H1 (cell line): ENCODE data around the gene RFX2. TPM values are rescaled to one million over a fixed set of nuclear protein-coding genes. Genes with fewer than 3 reads are reported as not detected.

ENCODE experiments used
- CTCF ChIA-PET: fragments of 300-600 bp; sonication (Branson Sonifier 250); formaldehyde crosslinking; loops from one replicate; lab custom pipeline; 2021; ENCODE audit not compliant: partially characterized antibody; lab: Charles Lee
- POLR2A ChIA-PET: fragments of 300-600 bp; sonication (Branson Sonifier 250); formaldehyde crosslinking; loops from one replicate; lab custom pipeline; 2021; ENCODE audit warnings: inconsistent platforms; ENCODE audit not compliant: partially characterized antibody; lab: Charles Lee
- DNase-seq, 2 experiments: peaks; one replicate each; pipeline versions ENCODE4 v3.0.0 to v3.0.0-alpha.2; 2010 to 2022; ENCODE audit warnings: low spot score in 2 of 2, low read depth in 1 of 2, mixed read lengths in 1 of 2
- FAIRE-seq: peaks from 2 replicates; lab custom pipeline; 2011; peaks lifted over from hg19 to GRCh38; lab: Jason Lieb, UNC
- H2AFZ ChIP-seq: 2 replicates; pipeline ENCODE4 v1.8.1; 2012; ENCODE audit warnings: low read length, inconsistent platforms
- H2AK5ac ChIP-seq: 2 replicates; pipeline ENCODE4 v1.6.1; 2013; ENCODE audit warnings: low read depth, low read length
- H2BK120ac ChIP-seq: replicated peaks from 2 replicates; pipeline ENCODE3; 2013; ENCODE audit warnings: low read depth, low read length, inconsistent platforms
- H2BK12ac ChIP-seq: 2 replicates; pipeline ENCODE4 v1.6.1; 2013; ENCODE audit warnings: low read depth, low read length
- H2BK15ac ChIP-seq: 2 replicates; pipeline ENCODE4 v1.6.1; 2013; ENCODE audit warnings: low read length
- H2BK20ac ChIP-seq: 2 replicates; pipeline ENCODE4 v1.6.1; 2013; ENCODE audit warnings: low read length
- H2BK5ac ChIP-seq: 2 replicates; pipeline ENCODE4 v1.6.1; 2013; ENCODE audit warnings: low read depth, low read length
- H3K14ac ChIP-seq: 2 replicates; pipeline ENCODE4 v1.6.1; 2013; ENCODE audit warnings: inconsistent platforms; ENCODE audit not compliant: insufficient read length
- H3K18ac ChIP-seq: 2 replicates; pipeline ENCODE4 v1.6.1; 2013; ENCODE audit warnings: low read length; ENCODE audit errors: extremely low read depth
- H3K23ac ChIP-seq: 2 replicates; pipeline ENCODE4 v1.6.1; 2013; ENCODE audit warnings: inconsistent platforms; ENCODE audit not compliant: insufficient read length
- H3K23me2 ChIP-seq: 2 replicates; pipeline ENCODE4 v1.6.1; 2013; ENCODE audit warnings: low read depth, low read length
- H3K27ac ChIP-seq: 2 replicates; pipeline ENCODE4 v1.6.1; 2011; ENCODE audit warnings: low read depth, low read length, inconsistent platforms
- H3K27me3 ChIP-seq, 4 experiments: replicated peaks in 1 of 4; 1 replicate in 1 of 4; 2 replicates in 3 of 4; pipeline versions ENCODE4 v1.6.1 to v1.8.1; 2011 to 2013; ENCODE audit warnings: low read length in 3 of 4, mild to moderate bottlenecking in 3 of 4, inconsistent platforms in 2 of 4, mixed read lengths in 2 of 4, moderate library complexity in 1 of 4; ENCODE audit not compliant: control insufficient read depth in 3 of 4, insufficient read depth in 3 of 4; ENCODE audit errors: extremely low read depth in 1 of 4
- H3K36me3 ChIP-seq, 4 experiments: 2 replicates each; pipeline versions ENCODE4 v1.6.1 to v1.8.1; 2011 to 2013; ENCODE audit warnings: mild to moderate bottlenecking in 4 of 4, low read length in 3 of 4, moderate library complexity in 2 of 4, control low read depth in 1 of 4, inconsistent platforms in 1 of 4; ENCODE audit not compliant: insufficient read depth in 4 of 4, control insufficient read depth in 2 of 4
- H3K4ac ChIP-seq: replicated peaks from 2 replicates; pipeline ENCODE3; 2013; ENCODE audit warnings: low read length, low read depth, mixed read lengths, inconsistent platforms; ENCODE audit not compliant: insufficient read length
- H3K4me1 ChIP-seq, 4 experiments: replicated peaks in 1 of 4; 1 replicate in 1 of 4; 2 replicates in 3 of 4; pipeline versions ENCODE4 v1.6.1 to v1.8.1; 2011 to 2013; ENCODE audit warnings: low read length in 3 of 4, inconsistent platforms in 2 of 4, mixed read lengths in 1 of 4; ENCODE audit not compliant: insufficient read depth in 4 of 4, control insufficient read depth in 3 of 4
- H3K4me2 ChIP-seq, 2 experiments: 2 replicates each; pipeline versions ENCODE4 v1.6.1 to v1.8.1; 2011 to 2013; ENCODE audit warnings: low read depth in 2 of 2, low read length in 2 of 2, control low read depth in 1 of 2, inconsistent platforms in 1 of 2, mild to moderate bottlenecking in 1 of 2; ENCODE audit not compliant: insufficient read depth in 1 of 2
- H3K4me3 ChIP-seq, 4 experiments: fragments of 200-600, 300-600 bp in 1 of 4; sonication (generic), shearing (Covaris generic), sonication (Bioruptor Twin) in 1 of 4; 2 replicates each; pipeline versions ENCODE4 v1.5.1 to v1.8.1; 2011 to 2016; ENCODE audit warnings: low read length in 4 of 4, low read depth in 3 of 4, control low read depth in 2 of 4, inconsistent platforms in 2 of 4, mild to moderate bottlenecking in 2 of 4, mixed read lengths in 1 of 4, moderate library complexity in 1 of 4; ENCODE audit not compliant: insufficient read depth in 2 of 4; ENCODE audit errors: extremely low read depth in 1 of 4
- H3K56ac ChIP-seq: replicated peaks from 2 replicates; pipeline ENCODE3; 2013; ENCODE audit warnings: low read depth, mild to moderate bottlenecking, mixed read lengths, low read length, inconsistent platforms; ENCODE audit not compliant: insufficient read length
- H3K79me1 ChIP-seq: 2 replicates; pipeline ENCODE4 v1.6.1; 2013; ENCODE audit warnings: low read depth, low read length, control low read depth
- H3K79me2 ChIP-seq, 2 experiments: 2 replicates each; pipeline versions ENCODE4 v1.6.1 to v1.8.1; 2012 to 2013; ENCODE audit warnings: low read length in 2 of 2, mild to moderate bottlenecking in 2 of 2, inconsistent platforms in 1 of 2; ENCODE audit not compliant: insufficient read depth in 2 of 2, control insufficient read depth in 1 of 2
- H3K9ac ChIP-seq, 4 experiments: replicated peaks in 1 of 4; 1 replicate in 1 of 4; 2 replicates in 3 of 4; pipeline versions ENCODE4 v1.6.1 to v1.8.1; 2011 to 2013; ENCODE audit warnings: low read depth in 3 of 4, low read length in 3 of 4, control low read depth in 2 of 4, mild to moderate bottlenecking in 2 of 4, moderate library complexity in 2 of 4, inconsistent platforms in 1 of 4; ENCODE audit errors: extremely low read depth in 1 of 4
- H3K9me3 ChIP-seq, 2 experiments: 2 replicates each; pipeline versions ENCODE4 v1.6.1 to v1.8.1; 2012 to 2013; ENCODE audit warnings: mild to moderate bottlenecking in 2 of 2, moderate library complexity in 2 of 2, control low read depth in 1 of 2, inconsistent platforms in 1 of 2, low read depth in 1 of 2, low read length in 1 of 2, mixed read lengths in 1 of 2; ENCODE audit not compliant: insufficient read depth in 2 of 2
- H4K20me1 ChIP-seq, 2 experiments: replicated peaks in 1 of 2; 2 replicates each; pipeline versions ENCODE3 to v1.8.1; 2011 to 2013; ENCODE audit warnings: inconsistent platforms in 2 of 2, low read length in 2 of 2, mild to moderate bottlenecking in 1 of 2; ENCODE audit not compliant: insufficient read depth in 2 of 2, control insufficient read depth in 1 of 2
- H4K5ac ChIP-seq: 2 replicates; pipeline ENCODE4 v1.6.1; 2013; ENCODE audit warnings: low read length, low read depth, mixed read lengths, inconsistent platforms; ENCODE audit not compliant: insufficient read length
- H4K8ac ChIP-seq: 2 replicates; pipeline ENCODE4 v1.8.0; 2013; ENCODE audit warnings: mild to moderate bottlenecking, moderate library complexity, low read length, inconsistent platforms; ENCODE audit not compliant: insufficient read depth; ENCODE audit errors: extremely low read depth
- H4K91ac ChIP-seq: replicated peaks from 2 replicates; pipeline ENCODE3; 2013; ENCODE audit warnings: low read length, mixed read lengths, inconsistent platforms; ENCODE audit not compliant: insufficient read length
- BACH1 ChIP-seq: IDR thresholded peaks from 2 replicates; pipeline ENCODE4 v1.6.1; 2012; ENCODE audit warnings: low read length, improper control_type of control experiment
- CBX5 ChIP-seq: fragments of 300-800, 300-1000 bp; sonication (generic); IDR thresholded peaks from 2 replicates; pipeline ENCODE4 v1.7.1; 2016; ENCODE audit warnings: antibody characterized with exemption, low read length, low read depth
- KDM4A ChIP-seq: IDR thresholded peaks from one replicate; pipeline ENCODE4 v1.7.1; 2012; ENCODE audit warnings: low read depth, mild to moderate bottlenecking, moderate library complexity, low read length, inconsistent platforms; ENCODE audit not compliant: severe bottlenecking
- NANOG ChIP-seq: IDR thresholded peaks from 2 replicates; pipeline ENCODE4 v1.6.1; 2011; ENCODE audit warnings: low read length, low read depth, mild to moderate bottlenecking, inconsistent platforms; ENCODE audit not compliant: insufficient read depth, poor library complexity, severe bottlenecking
- RFX5 ChIP-seq: IDR thresholded peaks from 2 replicates; pipeline ENCODE4 v1.6.1; 2011; ENCODE audit warnings: low read depth, low read length, improper control_type of control experiment, borderline replicate concordance
- RXRA ChIP-seq: IDR thresholded peaks from 2 replicates; pipeline ENCODE4 v1.6.1; 2011; ENCODE audit warnings: low read depth, mild to moderate bottlenecking, low read length, moderate library complexity; ENCODE audit not compliant: insufficient read depth
- SP1 ChIP-seq: IDR thresholded peaks from 2 replicates; pipeline ENCODE4 v1.6.1; 2011; ENCODE audit warnings: low read depth, low read length
- SUZ12 ChIP-seq: fragments of 200-600 bp; sonication (generic); IDR thresholded peaks from 2 replicates; pipeline ENCODE4 v1.6.1; 2012; ENCODE audit warnings: mild to moderate bottlenecking, inconsistent platforms, low read length, moderate library complexity, mixed read lengths
- TAF7 ChIP-seq: optimal IDR thresholded peaks from 2 replicates; pipeline ENCODE3; 2011; ENCODE audit warnings: low read depth, mild to moderate bottlenecking, inconsistent platforms, low read length, moderate library complexity, borderline replicate concordance
- WGBS, 2 experiments: shearing (Covaris generic) in 1 of 2; methylation state at CpG; one replicate each; pipeline versions ENCODE4 v1.1.6 to v1.1.7; 2013 to 2015; ENCODE audit warnings: low lambda C conversion rate in 2 of 2, mixed read lengths in 2 of 2, inconsistent platforms in 1 of 2, low coverage in 1 of 2, missing lambda C conversion rate in 1 of 2; ENCODE audit not compliant: insufficient replicate concordance in 2 of 2, insufficient coverage in 1 of 2, insufficient read length in 1 of 2; ENCODE audit errors: extremely low coverage in 1 of 2, missing lambda C conversion rate in 1 of 2; 5-methylcytosine and 5-hydroxymethylcytosine counted together
- polyA plus RNA-seq, 7 experiments: library from polyadenylated mRNA; depleted of rRNA in 3 of 7; stranded (reverse) in 5 of 7; unstranded in 2 of 7; fragments of >200 nt in 5 of 7; fragments of 200-250 nt in 2 of 7; gene quantifications; 1 replicate in 5 of 7; 2 replicates in 1 of 7; 4 replicates in 1 of 7; pipeline versions ENCODE4 v1.2.1 to v1.2.3, GENCODE V29; 2011 to 2013; ENCODE audit warnings: missing spikeins in 2 of 7, mixed read lengths in 2 of 7
- total RNA-seq: library from RNA; stranded (reverse); fragmentation: NEBNext Ultra II Directional; extraction: Animal tissue kit (Norgen Biotek cat#: 25700); gene quantifications from 2 replicates; pipeline ENCODE4 v1.2.1, GENCODE V29; 2021
- TF ChIP-seq, protein P1 (sequence below): IDR thresholded peaks from 2 replicates; pipeline ENCODE4 v1.6.1; 2011; ENCODE audit warnings: low read depth, mild to moderate bottlenecking, low read length; ENCODE audit not compliant: insufficient read depth
- TF ChIP-seq, protein P2 (sequence below): IDR thresholded peaks from 2 replicates; pipeline ENCODE4 v1.6.1; 2012; ENCODE audit warnings: inconsistent platforms

The RFX2 gene
- total and polyA plus RNA-seq, 2 of the 8 experiments (the other 6 are each of a cell fraction or from before 2014, with no cell fraction given) = 4.8 to 5.3 TPM

DNA sequence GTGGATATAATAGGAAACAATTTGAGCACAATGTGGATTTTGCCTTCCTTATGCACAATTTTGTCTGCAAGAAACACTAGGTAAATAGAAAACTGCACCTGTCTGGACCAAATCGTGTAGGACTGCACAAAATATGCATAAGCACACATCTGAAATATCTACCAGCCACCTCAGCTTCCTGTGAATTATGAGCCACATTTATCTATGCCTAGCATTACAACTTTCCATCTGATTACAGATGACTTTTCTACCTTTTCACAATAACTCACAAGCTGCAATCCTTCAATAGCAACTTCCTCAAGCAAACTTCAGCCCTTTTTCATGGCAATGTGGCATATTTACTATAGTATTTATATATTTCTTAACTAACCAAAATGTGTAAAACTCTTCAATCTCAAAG lies 5.7 kb upstream of the RFX2 start:
- POLR2A ChIA-PET = interaction anchor here (1.1 kb wide), 1 partner anchor 68 kb away, joined by 3 read pairs; no protein-coding TSS in a partner anchor
- CTCF ChIA-PET = interaction anchor here (0.9 to 6.4 kb wide), 6 partner anchors 10 to 148 kb away, joined by 3 to 37 read pairs (median 4); no protein-coding TSS in a partner anchor
- TF ChIP-seq RFX5 (no peak), NANOG (no peak), SUZ12 (no peak), RXRA (no peak), BACH1 (no peak), TAF7 (no peak), CBX5 (no peak), KDM4A (no peak), SP1 (no peak)
- TF ChIP-seq, protein P1, sequence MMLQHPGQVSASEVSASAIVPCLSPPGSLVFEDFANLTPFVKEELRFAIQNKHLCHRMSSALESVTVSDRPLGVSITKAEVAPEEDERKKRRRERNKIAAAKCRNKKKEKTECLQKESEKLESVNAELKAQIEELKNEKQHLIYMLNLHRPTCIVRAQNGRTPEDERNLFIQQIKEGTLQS = no peak
- TF ChIP-seq, protein P2, sequence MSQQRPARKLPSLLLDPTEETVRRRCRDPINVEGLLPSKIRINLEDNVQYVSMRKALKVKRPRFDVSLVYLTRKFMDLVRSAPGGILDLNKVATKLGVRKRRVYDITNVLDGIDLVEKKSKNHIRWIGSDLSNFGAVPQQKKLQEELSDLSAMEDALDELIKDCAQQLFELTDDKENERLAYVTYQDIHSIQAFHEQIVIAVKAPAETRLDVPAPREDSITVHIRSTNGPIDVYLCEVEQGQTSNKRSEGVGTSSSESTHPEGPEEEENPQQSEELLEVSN = no peak

More for the DNA sequence above, 5.7 kb upstream of the RFX2 start:
- Histone ChIP-seq H4K8ac (no peak overlapping the region), H3K27me3 (peaks cover 0 to 2% (median 0%) of the 10 kb centered on the region in 4 experiments; a peak in 1 of 7 replicates), H3K23me2 (no peaks in the 10 kb centered on the region; the same call in 1 of the 2 replicates), H3K4me3 (no peak overlapping the region), H3K18ac (no peak overlapping the region), H3K9me3 (peaks cover 0 to 7% of the 10 kb centered on the region in 2 experiments; a peak in 1 of 4 replicates), H3K14ac (no peak overlapping the region), H3K9ac (no peak overlapping the region), H3K79me1 (no peaks in the 10 kb centered on the region), H2BK5ac (no peak overlapping the region), H2AFZ (no peak overlapping the region), H2BK20ac (no peak overlapping the region), H3K4ac (no peak overlapping the region), H2AK5ac (no peak overlapping the region), H2BK15ac (no peak overlapping the region), H3K56ac (no peak overlapping the region), H4K5ac (no peak overlapping the region), H3K36me3 (no peaks in the 10 kb centered on the region), H3K27ac (no peak overlapping the region), H3K4me2 (no peak overlapping the region), H4K20me1 (no peaks in the 10 kb centered on the region), H3K79me2 (no peaks in the 10 kb centered on the region), H3K4me1 (no peaks in the 10 kb centered on the region; a peak in 1 of 7 replicates), H2BK120ac (no peak overlapping the region), H2BK12ac (no peak overlapping the region), H3K23ac (no peak overlapping the region), H4K91ac (no peak overlapping the region)
- WGBS, 2 experiments = 76% methylated on average over 1 of the region's 1 CpG; no CpG with 5 or more reads in 1 of the 2 experiments
- FAIRE-seq = no peak
- DNase-seq = no peak
